Fibroblast of mammary gland (primary cell): Measurements from ENCODE around the gene MMP15.

Source experiments
- DNase-seq: peaks from one replicate; pipeline ENCODE4 v3.0.0-alpha.2; 2010; ENCODE audit warnings: low read depth
- H3K4me3 ChIP-seq: 2 replicates; pipeline ENCODE4 v1.5.1; 2011; ENCODE audit warnings: low read depth, mild to moderate bottlenecking, low read length, moderate library complexity; ENCODE audit not compliant: control insufficient read depth
- CTCF ChIP-seq: conservative IDR thresholded peaks from 2 replicates; pipeline ENCODE4 v1.5.1; 2011; ENCODE audit warnings: low read depth, low read length, inconsistent platforms; ENCODE audit not compliant: control insufficient read depth, insufficient read depth

The MMP15 gene

GRCh38 chr16:58026139-58026704, 668 bp downstream of the MMP15 start:
- peak; percentile 28 for DNase-seq
- no peak for TF ChIP-seq CTCF
- peak overlapping the region; percentile 20 for H3K4me3 ChIP-seq

GRCh38 chr16:58026705-58027160, 1.2 kb downstream of the MMP15 start:
- H3K4me3 ChIP-seq = peak overlapping the region; percentile 13
- DNase-seq = no peak
- no peak for TF ChIP-seq CTCF

- DNase-seq = no peak
- no peak for TF ChIP-seq CTCF
- peak overlapping the region; percentile 13 for H3K4me3 ChIP-seq
Measured at GRCh38 chr16:58027161-58027915, 1.8 kb downstream of the MMP15 start.

- no peak for TF ChIP-seq CTCF
- no peak overlapping the region for H3K4me3 ChIP-seq
- DNase-seq = no peak
Measured at GRCh38 chr16:58027916-58028455, 2.4 kb downstream of the MMP15 start.

- DNase-seq = no peak
- no peak for TF ChIP-seq CTCF
- no peak overlapping the region for H3K4me3 ChIP-seq
Measured at GRCh38 chr16:58028541-58029070, 3.1 kb downstream of the MMP15 start.

GRCh38 chr16:58029410-58029809, 3.9 kb downstream of the MMP15 start:
- no peak for DNase-seq
- no peak overlapping the region for H3K4me3 ChIP-seq
- TF ChIP-seq CTCF = no peak
